NK-92 treated with Interleukin-12 subunit alpha and Interleukin-12 subunit beta, amount 100 ng/mL, for 24 hours (cell line): ENCODE measurements around the gene UST.

Experiments
- DNase-seq: peaks from one replicate; lab custom pipeline; 2025; lab: John Stamatoyannopoulos, UW

Gene UST

DNA sequence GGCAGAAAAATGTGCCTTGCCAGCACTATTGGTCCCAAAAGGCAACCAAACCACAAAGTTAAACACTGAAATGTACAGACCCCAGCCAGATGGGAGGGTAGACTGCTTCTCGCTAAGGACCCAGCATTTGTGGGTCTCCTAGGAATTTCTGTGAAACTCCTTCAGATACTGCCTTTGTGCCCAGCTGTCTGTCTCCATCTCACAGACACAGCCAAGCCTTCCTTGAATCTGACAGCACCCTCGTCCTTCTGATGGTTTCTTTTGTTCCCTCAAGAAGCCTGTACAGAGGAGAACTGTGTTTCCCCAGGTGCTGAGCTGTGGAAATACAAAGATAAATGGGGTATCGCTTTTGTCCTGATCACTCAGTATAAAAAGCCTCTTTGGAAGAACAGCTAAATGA is 316.6 kb downstream of the UST start:
- no peak for DNase-seq

DNA sequence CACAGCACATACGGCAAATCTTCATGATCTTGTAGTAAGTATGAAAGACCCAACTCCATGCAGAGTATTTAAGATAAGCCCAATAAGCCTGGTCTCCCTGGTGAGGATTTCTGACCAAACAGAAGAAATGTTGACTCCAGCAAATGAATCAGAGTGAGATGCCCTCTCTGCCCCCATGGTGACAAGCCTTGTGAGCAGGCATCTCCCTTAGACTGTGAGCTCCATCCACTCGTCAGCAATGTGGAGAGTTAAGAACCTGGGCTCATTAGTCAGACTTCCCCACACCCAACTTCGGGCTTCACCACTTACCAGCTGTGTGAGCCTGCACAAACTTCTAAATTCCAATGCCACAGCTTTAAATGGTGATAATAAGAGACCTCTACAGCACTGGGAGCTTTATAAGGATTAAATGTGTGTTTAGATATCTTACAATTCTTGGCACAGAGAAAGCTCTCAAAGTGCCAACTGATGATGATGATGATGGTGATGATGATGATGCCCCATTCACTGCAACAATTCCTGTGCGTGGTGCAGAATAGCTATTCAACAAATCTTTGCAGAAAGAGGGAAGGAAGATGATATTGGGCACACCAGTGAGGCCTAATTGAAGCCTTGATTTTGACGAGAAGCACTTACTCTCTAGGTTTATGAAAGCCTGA is 317.3 kb downstream of the UST start:
- no peak for DNase-seq

DNA sequence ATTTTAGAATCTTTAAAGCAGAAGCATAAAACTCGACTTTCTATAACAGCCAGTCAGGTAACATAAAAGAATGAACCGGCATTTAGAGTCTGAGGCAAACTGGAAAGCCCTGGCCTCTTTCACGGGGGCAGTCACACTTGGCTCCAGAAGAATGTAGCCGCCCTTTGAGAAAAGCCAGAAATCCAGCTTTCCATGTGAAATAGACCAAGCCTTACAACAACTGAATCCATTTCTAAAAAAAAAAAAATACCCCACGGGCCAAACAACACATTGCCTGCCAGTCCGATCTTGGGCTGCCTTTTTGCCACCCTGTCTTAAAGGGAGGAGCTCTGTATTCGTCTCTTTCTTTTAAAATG is 317.8 kb downstream of the UST start:
- DNase-seq = no peak

DNA sequence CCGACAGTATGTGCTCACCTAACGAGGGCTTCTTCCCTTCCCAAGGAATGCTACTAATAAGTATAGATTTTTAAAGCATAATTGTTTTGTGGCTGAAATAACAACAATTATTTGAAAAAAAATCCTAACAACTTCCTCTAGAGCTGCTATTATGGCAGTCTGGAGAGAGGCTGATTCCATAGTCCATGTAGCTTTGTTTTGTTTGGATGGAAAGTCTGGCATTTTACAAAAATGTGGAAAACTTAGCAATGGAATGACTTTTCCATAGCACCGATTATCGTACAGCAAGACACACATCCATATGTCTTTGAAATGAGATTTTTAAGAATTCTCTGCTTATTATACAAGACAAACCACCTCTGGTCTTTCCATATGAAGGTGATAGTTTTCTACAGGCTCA is 318.3 kb downstream of the UST start:
- DNase-seq = no peak

DNA sequence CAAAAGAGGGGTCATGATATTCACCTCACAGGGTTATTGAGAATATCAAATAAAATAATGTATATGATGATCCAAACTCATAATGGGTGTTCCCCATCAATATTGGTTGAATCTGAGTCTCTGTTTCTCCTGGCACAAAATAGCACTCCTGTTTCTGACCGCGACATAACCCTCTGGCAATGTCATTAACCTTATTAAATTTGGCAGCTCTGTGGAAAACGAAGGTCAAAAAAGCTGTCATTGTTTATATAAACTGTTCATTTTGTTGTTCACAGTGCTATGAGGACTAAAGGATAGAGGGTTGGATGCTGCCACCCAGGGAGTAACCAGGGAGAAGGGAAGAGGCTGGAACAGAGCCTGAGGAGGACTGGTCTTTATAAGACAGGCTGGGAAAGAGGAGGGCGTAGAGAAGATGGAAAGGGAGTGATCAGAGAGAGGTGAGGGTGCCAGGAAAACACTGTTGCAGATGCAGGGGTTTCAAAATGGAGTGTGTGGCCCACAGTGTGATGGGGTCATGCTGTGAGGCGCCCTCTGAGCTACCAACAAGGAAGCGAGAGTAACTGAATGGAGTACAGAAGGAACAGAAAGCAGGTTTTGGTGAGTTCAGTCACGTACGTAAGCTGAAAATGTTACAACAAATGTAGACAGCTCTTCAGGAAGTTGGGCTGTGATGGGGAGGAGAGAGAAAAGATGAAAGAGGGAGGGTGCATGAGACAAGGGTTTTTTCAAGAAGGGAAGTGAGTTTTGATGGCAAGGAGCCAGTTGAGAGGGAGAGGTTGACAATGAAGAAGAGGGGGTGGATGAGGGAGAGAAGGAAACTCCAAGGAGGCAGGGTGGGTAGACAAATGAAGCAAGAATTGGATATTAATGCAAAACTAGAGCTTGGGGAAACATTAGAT is 319.1 kb downstream of the UST start:
- no peak for DNase-seq

DNA sequence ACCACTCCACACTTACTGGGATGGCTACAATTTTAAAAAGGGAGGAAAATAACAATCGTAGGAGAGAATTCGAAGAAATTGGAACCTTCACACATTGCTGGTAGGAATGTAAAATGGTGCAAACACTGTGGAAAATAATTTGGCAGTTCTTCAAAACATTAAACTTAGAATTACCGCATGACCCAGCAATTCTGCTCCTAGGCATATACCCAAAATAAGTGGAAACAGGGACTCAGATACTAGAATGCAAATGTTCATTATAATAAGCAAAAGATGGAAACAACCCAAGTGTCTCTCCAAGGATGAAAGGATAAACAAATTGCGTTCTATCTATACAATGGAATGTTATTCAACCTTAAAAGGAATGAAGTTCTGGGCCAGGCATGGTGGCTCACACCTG is 325.2 kb downstream of the UST start:
- DNase-seq = no peak

DNA sequence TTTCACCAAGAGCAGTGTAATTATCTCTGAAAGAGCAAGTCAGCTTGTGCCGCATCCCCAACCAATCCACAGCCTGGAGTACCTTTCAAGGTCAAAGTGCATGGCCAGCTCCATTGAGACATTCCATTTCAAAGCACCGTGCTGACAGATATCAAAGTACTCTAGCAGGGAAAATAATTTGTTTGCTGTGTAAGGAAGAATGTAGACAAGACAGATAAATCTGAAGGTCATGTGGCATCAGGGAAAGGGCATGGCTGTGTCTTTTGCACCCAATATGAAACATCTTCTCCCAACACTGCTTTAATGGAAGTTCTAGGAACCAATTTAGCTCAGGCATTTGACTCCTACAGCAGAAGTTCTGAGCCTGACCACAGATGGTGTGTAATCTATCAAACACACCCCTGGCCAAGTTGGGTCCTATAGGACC is 328.0 kb downstream of the UST start:
- DNase-seq = no peak

DNA sequence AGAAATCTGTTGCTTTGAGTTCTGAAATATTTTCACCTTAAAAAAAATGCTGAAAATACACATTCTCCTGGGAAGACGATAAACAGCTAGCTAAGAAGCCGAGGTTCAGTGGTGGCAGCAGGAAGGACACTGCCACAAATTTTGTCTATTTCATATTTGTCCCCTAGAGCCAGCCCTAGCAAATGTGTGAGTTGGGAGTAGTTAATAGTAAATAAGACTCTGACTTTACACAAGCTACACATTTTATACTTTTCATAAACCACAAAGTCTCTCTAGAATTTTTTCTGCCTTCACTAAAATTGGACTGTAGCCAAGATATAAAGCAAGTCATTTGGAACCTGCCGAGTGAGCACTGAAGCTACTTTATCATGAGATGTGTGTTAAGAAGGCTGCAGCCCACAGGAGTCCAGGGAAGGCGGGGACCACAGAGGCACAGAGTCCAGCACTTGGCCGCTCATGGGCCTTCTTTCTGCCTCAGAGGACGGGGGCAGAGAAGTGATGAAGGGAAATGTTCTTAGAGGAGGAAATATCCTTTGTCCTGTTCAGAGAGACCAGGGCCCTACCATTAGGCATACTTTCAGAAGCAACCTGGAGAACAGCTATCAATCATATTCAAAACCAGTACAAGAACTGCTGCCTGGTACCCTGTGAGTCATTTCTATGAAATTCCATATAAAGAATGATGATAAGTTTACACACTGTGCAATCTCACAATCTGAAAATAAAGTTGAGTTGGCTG is 329.0 kb downstream of the UST start:
- no peak for DNase-seq

DNA sequence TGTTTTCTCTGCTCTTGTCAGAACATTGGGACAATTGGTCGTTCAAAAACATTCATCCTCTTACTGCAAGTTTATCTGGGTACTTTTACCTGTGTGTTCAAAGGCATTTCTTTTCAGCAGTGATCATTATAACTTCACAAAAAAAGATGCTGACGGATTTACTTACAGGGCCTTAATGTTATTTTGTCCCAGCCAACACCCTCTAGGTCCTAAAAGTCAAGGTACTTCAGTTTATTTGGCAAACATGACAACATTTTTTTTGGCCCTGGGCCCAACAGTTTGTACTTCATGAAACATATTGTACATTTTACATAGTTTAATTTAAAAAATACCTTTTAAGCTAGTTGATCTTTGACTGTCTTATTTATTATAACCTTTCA is 329.5 kb downstream of the UST start:
- DNase-seq = no peak

DNA sequence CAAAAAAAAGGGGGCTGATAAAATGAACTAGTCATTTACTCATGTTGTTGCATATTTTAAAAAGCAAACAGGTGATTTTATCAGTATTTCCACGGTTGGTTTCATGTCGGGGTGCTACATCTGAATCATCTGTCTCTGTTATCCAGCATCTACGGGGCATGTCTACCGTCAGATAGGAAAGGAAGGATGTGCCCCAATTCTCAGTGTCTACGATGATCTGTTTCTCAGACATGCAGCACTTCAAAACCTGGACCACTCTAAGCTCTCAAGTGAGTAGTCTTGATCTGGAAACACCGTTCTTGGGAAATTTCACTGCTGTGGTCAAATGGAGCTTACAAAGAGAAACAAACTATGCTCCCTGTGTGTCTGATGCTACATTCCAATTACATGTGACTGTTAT is 330.4 kb downstream of the UST start:
- DNase-seq = no peak

DNA sequence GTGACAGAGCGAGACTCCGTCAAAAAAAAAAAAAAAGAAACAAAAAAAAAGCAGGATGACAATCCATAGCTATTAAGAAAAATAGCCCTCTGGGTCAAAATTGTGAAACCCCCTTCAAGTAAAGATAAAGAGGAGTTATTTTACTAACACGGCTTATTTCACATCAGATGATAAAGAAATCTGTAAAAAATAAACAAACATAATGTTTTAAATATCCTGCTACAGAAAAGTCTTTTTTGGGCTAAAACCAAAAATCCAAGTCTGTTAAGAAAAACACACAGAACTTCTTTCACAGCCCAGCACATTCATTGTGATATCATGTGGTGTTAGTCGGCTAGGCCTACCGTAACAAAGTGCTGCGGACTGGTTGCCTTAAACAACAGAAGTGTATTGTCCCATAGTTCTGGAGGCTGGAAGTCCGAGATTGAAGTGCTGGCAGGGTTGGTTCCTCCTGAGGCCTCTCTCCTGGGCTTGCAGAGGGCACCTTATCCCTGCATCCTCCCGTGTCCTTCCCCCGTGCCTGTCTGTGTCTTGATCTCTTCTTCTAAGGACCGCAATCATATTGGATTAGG is 331.5 kb downstream of the UST start:
- no peak for DNase-seq

DNA sequence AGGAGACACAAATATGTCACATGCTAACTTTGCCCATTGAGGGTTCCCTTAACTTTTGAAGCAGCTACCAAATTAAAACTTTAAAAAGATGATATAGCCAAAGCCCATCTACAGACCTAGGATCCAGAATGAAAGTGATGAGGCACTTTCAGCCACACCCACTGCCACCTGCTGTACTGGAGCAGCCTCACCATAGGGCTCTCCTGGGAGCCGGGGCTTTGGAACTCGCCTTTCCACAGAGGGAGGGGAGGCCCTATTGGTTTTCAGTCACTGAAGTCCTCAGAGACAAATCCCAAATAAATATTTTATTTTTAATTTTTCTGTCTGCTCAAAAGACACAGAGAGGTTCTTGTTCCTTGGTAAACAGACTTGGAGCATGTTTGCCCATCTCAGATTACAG is 332.6 kb downstream of the UST start:
- no peak for DNase-seq

DNA sequence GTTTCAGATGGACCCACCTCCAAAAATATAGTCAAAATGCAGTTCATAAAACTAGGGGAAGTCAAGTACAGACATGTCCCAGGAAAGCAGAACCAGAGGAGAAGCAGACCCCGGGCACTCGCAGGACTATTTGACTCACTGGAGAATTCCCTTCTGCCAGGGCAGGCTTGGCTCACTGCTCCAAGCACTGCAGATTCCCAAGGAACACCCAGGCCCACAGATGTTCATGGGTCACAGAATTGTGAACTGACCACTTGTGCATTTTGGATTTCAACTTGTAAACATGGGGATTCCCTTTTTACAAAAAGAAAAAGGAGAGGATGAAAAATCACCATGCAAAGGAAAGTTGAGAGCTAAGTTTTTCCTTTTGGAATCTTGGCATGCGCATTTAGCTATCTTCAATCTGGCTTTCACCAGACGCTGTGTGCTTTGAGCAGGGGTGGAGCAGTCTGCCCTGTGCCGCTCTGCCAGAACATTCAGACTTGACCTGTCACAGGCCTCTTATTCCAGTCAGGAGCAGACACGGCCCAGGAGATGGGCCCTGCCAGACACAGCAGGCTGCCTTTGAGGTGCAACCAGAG is 333.2 kb downstream of the UST start:
- DNase-seq = no peak

DNA sequence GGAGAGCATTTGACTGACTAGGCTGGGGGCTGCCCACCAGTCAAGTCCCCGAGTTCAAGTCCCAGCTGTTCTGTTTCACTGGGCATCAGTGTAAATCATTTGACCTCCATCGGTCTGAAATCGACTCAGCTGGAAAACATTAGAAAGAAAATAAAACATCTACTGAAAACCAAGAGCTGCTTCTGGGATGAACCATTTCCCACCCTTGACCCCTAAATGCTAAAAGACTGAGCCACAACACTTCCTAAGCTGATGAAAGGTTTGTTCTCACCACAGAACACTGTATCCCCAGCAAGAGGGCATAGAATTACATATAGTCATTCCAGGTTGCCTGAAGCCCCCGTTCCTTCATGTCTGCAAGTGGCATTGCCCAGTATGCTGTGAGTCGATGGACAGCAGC is 333.7 kb downstream of the UST start:
- no peak for DNase-seq

DNA sequence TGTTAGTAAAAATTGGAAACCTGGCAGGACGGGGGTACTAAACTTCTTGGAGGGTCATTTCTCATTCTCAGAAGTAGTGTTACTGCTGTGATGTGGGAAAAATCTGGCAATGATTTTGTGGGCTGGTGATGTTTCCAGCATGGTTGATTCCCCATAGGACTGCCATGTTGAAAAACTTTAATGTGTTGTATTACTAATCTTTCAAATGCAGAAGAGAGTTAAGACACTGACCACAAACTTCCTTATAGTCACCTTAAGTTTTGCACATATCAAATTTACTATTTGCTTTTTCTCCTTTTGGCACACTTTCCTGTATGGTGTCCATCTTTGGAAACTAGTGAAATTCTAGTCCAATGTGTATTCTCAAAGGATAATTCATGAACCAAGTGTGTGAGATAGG is 334.5 kb downstream of the UST start:
- no peak for DNase-seq

DNA sequence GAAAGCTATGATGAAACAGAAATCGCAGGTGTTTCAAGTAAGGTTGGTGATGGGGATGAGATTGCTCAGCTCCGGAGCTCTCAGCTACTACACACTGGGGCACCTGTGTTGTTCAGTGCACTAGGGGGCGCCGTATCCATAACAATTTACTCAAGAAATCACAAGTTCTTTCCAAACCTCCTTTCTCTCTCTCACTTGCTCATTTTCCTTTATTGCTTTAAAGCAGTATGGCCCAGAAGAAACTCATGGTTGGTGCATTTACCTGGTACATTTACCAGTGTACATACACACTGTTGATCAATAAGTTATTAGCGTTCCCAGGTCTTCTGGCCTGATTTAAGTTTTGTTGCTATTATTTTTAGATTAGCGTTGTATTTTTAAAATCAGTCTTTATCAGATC is 335.5 kb downstream of the UST start:
- DNase-seq = peak; percentile 73

DNA sequence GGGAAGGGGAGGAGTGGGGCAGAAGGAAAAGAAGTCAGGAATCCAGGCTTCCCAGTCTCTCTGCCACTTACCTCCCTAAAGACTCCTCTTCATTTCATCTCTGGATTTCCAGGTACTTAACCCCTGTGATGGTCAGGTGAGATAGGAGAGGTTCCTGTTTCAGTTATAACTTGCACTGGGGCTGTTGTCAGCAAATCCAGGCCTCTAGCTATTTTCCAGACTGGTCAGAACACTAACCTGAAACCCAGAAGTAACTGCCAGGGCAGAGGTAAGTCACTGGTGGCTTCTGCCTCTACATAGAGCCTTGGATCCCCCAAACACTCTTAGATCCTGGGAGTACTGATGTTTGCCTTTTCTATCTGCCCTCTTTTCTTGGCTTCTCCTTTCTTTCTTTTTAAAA is 337.2 kb downstream of the UST start:
- DNase-seq = no peak

DNA sequence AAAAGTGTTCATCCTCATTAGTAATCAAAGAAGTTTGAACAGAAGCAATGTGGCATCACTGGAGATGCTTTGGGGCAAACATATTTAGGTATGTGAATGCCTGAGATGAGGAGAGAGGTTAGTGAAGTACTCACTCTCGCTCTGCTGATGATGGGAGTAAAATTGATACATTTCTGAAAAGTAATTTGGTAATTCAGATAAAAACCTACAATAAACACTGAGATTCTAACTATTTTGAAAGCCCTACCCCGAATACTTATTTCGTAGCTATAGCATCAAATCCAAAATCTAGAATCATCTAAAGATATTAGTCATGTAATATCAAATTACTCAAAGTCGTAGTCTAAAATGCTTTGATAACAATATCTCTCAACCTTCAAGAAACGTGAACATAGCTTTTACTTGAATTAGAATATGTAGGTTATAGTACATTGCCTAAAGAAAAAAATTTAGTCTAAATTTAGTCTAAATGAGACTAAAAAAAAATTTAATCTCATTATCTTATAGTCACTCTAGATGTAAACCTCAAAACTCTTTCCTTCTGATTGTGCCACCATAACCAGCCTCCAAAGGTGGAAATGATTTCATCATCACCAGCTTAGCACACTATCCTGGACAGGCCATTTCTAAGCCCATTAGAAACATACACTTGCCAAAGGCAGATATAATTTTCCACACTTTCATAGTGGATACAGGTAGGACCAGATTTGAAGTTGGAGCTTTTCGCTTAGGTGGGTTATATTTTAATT is 338.2 kb downstream of the UST start:
- DNase-seq = no peak

DNA sequence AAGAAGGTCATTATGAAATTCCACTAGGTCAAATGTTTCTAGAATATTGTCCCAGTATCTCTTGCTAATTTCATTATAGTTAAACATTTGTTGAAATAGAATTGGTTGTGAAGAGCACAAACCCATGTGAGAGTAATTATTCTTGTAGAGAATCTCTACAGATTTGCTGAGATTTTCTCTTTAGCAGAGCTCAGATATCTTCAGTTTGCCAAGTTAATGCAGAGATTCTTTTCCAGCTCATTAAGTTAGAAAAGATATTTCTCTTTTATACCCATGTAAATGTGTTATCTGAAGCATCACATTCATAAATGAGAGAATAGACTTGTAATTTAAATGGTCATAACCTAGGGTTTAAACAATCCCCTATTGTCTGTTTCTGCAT is 338.7 kb downstream of the UST start:
- no peak for DNase-seq

DNA sequence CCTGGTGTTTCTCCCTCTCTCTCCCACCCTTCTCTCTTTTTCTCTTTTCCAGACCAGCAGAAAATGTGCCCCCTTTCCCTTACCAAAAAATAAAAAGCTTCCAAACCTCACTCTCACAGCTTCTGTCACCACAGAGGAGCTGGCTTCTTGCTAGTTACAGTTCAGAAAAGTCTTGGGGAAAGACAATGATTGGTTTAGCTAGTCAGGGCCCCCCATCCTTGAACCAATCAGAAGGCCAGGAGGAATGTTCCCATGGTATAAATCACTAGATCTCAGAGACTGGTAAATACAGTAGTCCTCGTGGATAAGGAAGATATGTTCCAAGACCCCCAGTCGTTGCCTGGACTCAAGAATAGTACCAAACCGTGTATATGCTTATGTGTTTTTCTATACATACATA is 339.5 kb downstream of the UST start:
- no peak for DNase-seq

DNA sequence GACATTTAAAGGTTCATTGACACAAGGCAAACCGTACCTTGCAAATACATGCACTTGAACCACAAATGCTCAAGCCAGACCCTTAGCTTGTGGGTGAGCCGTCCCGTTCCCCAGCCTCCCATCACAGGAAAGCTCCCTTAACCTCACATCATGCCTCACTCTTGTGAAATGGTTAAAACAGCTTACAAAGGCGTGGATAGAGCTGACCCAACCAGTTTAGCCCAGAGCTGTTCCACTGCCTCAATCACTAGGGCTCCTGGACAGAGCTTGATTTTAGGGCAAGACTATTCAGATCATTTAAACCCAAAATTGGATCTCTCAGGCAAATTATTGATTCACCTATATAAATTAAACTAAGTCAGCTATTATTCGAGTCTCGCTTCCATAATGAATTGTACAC is 341.1 kb downstream of the UST start:
- no peak for DNase-seq

DNA sequence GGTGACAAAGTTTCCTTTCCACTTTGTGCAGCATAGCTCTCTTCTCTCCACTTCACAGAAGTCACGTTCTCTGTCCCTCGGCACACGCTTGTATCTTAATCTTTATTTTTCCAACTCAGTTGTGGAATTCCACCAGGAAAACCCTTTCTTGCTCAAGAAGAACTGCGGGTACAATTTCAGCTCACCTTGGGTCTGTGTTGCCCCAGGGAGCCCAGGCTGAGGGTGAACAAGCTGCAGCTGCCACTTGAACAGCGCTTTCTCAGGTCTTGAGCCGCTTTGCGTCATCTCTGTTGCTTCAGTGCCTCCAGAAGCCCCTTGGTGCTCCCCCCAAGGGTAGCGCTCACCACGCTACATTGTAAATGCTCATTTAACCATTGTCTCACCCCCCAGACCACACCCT is 341.5 kb downstream of the UST start:
- no peak for DNase-seq
